HG02623 (cell line): ENCODE results near the gene TTC34.
"Not testable (repeated sequence)": the region's sequence is repeated elsewhere in the genome, so short reads cannot be mapped to it uniquely, and the experiment has no call there.

Experiments used
- ATAC-seq: cut with Tn5 transposase; IDR thresholded peaks from one replicate; pipeline ENCODE4 v1.9.1; 2021; ENCODE audit warnings: moderate library complexity; ENCODE audit not compliant: unreplicated experiment

TTC34 gene

DNA sequence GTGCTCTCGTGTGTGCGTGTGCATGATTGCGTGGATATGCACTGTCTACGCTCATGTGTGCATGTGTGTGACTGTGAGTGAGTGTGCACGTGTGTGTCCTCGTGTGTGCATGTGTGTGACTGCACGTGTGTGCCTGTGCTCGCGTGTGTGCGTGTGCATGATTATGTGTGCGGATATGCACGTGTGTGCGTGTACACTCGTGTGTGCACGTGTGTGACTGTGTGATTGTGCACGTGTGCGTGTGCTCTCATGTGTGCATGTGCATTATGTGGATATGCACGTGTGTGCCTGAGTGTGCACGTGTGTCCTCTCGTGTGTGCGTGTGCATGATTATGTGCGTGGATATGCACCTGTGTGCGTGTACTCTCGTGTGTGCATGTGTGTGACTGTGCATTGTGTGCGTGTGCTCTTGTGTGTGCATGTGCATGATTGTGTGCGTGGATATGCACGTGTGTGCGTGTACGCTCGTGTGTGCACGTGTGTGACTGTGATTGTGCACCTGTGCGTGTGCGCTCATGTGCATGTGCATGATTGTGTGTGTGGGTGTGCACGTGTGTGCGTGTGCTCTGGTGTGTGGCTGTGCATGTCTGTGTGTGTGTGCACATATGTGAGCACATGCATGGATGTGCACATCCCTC lies 170.9 kb downstream of the TTC34 start:
- no peak for ATAC-seq

DNA sequence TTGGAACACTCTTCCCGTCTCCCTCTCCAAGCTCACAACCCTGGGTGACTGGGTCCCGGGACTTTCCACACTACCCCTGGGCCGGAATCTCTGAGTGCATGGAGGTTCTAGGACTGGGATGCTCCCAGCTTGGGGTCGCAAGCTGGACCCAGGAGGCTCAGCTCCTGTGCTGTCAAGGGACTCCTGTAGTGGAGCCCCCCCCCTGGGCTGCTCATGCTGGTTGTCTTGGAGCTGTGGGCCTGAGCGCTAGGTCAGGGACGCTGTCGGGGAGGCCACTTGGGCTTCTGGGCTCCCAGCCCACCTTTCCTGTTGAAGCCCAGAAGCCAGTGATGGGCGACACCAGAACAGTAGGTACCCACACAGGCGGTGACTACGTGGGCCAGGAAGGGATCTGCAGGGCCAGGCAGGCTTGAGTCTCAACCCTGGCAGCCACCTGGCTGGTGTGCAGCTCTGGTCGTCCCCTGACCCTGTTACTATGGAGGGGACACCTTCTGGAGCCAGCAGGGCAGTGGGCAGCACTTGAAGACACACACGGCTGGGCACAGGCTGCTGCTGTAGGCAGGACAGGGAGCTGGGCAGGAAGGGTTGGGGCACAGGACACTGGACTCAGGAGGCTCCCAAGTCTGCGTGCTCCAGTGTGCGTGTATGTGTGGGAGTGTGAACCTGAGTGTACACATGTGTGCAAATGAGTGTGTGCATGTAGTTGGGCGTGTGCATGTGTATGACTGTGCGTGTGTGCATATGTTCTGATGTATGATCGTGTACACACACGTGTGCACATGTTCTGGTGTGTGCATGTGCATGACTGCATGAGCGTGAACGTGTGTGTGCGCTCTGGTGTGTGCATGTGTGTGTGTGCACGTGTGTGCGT lies 171.6 kb downstream of the TTC34 start:
- ATAC-seq = no peak

DNA sequence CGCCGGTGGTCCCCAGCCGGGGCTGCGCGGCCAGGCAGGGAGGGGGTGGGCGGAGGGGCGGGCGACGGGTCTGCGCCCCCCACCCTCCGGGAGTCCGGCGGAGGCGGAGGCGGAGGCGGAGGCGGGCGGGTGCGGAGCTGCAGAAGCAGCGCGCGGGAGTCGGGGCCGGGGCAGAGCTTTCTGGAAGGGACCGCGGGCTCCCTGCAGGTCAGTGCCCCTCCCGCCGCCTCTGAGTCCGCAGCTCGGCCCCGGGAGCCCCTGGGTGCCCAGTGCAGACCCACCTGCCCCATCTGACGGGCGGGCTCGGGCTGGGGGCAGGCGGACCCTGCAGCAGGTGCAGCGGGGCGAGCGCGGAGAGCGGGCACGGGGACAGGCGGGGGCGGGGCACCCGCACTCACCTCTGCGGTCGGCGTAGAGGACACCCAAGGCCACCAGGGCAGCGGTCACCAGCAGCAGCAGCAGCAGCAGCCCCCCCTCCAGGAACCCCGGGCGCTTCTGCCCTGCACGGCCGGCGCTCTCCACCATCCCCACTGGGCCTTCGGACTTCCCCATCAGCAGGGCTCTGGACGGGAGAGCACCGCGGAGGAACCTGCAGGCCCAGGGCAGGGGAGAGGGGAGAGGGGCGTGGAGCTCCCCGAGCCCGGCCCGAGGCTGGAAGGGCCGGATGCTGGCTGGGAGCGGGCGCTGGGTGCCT lies 172.4 kb downstream of the TTC34 start:
- no peak for ATAC-seq

DNA sequence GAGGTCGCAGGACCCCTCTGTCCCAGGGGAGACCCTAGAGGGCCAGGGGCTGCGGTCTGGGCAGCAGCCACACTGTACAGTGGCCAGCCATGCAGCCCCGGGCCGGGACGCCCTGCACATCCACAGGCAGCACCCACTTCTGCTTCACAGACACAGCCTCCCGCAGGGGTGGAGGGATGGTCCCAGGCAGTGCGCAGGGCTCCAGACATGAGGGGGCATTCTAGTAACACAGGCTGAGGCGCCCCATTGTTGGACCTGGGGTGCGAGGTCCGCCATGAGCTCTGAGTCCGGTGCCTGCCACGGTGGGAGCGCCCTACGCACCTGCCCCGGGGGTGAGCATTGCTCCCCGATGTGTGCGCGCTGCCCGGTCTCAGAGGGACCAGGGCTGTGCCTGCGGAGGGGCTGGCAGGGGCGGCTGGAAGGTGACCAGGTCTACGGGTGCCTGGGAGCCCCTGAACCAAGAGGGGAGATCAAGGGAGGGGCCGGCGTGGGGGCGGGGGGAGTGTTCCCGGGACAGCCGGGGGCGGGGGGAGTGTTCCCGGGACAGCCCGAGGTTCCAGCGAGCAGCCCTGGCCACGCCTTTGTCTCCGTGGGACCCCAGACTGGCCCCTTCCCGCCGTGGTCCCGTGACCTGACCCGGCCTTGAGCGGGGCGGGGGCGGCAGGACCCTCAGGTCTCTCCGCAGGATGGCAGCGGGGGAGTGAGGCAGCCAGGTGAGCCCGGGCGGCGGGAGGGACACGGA lies 173.1 kb downstream of the TTC34 start:
- no peak for ATAC-seq

DNA sequence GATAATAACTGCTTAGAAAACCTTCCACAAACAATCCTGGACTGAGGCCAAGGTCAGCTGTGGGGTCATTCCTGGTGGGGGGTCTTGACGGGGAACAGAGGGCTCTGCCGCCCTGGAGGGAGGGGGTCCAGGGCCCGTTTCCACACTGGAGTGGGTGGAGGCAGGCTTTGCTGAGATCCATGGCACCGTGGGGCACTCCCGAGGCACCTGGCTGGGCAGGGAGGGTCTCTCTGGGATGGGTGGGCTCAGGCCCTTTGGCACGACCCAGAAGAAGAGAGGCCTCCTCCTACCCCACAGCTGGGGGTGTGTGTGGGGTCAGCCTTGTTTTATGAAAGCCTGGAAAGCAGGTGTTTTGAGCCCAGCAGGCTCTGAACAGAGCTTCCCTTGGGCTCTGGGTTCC lies 173.7 kb downstream of the TTC34 start:
- ATAC-seq = no peak

DNA sequence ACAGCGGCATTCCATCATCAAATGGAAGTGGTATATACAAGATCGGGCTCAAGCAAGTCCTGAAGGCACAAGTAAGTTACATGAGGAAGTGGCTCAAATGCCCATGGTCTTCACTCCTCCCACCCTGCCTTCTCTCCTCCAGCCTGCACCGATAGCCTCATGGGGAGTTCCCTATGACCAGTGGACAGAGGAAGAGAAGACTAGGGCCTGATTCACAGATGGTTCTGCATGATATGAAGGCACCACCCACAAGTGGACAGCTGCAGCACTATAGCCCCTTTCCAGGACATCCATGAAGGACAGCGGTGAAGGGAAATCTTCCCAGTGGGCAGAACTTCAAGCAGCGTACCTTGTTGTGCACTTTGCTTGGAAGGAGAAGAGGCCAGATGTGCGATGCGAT lies 175.7 kb downstream of the TTC34 start:
- ATAC-seq = not testable (repeated sequence)

DNA sequence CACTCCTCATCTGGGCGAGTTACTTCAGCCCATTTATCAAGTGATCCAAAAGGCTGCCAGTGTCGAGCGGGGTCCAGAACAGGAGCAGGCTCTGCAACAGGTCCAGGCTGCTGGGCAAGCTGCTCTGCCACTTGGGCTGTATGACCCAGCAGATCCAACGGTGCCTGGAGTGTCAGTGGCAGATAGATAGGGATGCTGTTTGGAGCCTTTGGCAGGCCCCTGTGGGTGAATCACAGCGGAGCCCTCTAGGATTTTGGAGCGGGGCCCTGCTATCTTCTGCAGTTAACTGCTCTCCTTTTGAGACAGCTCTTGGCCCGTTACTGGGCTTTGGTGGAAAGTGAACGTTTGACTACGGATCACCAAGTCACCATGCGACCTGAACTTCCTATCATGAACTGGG lies 176.2 kb downstream of the TTC34 start:
- no peak for ATAC-seq

DNA sequence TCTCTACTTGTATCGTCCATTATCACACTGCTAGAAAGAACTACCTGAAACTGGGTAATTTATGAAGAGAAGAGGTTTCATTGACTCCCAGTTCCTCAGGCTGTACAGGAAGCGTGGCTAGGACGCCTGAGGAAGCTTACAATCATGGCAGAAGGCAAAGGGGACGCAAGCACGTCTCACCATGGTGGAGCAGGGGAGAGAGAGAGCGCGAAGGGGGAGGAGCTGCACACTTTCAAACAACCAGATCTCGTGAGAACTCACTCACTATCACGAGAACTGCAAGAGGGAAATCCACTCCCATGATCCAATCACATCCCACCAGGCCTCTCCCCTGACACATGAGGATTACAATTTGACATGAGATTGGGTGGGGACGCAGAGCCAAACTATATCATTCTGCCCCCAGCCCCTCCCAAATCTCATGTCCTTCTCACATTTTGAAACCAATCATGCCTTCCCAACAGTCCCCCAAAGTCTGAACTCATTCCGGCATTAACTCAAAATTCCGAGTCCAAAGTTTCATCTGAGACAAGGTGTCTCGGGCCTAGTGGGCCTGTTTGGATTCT lies 176.7 kb downstream of the TTC34 start:
- ATAC-seq = no peak

DNA sequence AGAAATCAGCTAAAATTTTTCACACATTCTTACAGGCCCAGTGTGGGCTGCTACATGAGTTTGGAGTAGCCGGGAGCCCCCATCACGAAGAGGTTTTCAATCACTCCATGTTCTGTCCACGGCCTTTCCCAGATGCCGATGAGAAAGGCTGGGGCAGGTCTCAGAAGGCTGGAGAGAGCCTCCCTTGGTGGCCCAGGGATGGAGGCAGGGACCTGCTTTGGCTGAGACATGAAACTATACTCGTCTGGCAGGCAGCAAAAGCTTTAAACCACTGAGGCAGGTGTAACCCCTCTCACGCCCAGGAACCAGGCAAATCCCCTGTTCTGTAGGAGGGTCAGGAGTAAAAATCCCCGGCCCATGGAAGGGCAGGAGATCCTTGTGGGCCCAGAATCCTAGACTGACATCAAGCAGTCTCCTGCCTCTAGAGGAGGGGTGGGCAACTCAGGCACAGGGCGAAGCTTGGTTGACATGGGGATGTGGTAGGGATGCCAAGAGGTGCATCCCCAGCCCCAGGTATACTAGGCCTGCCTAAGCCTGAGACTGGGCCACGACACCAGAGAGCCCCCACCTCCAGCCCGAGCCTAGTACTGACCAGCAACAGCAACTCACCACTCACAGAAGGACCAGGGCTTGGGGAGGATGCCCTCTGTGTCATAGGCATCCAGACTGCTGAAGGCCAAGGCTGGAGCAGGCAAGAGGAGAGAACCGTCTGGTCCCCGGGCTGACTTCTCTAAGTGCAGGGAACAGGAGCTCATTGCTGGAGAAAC lies 177.7 kb downstream of the TTC34 start:
- no peak for ATAC-seq

DNA sequence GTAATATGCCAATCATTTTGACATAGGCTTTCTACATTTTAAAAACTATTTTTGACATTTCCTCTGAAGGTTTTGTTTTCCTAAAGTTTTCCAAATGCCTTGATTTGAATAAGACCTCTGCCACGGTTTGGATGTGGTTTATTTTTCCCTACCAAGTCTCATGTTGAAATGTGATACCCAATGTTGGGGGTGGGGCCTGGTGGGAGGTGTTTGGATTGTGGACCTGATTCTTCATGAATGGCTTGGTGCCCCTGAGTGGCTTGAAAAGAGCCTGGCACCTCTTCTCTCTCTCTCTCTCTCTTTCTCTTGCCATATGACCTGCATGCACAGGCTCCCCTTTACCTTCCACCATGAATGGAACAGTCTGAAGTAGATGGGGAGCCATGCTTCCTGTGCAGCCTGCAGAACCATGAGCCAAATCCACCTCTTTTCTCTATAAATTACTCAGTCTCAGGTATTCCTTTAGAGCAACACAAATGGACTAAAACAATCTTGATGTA lies 183.5 kb downstream of the TTC34 start:
- no peak for ATAC-seq

DNA sequence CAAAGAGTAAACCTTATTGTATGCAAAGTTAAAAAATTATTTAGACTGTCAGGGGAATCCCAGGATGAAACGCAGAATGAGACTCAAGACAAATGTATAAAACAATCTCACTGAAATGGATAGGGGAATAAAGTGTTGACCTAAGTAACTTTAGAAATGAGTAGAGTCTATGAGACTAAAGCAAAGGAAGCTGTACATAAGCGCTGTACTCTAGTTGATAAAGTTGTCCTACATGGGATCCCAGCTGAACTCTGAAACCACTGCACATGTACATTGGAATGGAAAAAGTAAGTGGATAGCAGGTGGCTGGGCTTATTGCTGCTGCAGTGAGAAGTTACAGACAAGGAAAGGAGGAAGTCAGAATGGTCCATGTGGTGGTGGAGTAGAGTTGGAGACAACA lies 187.3 kb downstream of the TTC34 start:
- no peak for ATAC-seq

DNA sequence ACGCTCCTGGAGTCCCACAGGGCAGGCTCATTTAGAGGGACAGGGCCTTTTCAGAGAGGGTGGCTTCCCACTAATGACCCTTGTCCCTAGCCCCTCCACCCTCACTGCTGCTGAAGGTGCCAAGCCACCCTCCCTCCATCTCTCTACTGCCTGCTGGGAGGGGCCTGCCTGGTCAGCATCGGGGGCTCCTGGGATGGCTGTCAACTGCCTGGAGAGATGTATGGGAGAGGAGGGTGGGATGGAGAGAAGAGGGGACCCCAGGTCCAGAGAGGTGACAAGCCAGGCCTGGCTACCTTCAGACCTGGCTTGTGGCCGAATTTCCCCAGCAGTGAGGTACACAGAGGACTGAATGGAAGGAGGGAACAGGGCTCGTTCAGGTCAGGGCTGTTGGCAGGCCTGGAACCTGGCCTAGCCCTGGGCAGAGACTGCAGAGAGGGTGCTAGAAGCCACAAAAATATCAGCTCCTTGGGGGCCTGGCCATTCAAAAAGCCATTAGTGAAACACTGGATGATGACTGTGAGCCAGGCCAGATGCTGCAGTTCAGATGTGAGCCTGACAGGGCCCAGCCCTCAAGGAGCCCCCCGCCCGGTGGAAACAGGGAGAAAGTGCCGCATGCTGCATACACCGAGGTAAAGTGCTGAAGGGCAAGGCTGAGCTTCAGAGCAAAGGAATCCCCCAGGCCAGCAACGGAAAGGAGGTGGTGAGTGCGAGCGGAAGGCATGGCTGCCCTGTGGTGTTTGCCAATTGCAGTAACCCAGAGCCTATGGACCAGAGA lies 188.7 kb downstream of the TTC34 start:
- ATAC-seq = no peak

DNA sequence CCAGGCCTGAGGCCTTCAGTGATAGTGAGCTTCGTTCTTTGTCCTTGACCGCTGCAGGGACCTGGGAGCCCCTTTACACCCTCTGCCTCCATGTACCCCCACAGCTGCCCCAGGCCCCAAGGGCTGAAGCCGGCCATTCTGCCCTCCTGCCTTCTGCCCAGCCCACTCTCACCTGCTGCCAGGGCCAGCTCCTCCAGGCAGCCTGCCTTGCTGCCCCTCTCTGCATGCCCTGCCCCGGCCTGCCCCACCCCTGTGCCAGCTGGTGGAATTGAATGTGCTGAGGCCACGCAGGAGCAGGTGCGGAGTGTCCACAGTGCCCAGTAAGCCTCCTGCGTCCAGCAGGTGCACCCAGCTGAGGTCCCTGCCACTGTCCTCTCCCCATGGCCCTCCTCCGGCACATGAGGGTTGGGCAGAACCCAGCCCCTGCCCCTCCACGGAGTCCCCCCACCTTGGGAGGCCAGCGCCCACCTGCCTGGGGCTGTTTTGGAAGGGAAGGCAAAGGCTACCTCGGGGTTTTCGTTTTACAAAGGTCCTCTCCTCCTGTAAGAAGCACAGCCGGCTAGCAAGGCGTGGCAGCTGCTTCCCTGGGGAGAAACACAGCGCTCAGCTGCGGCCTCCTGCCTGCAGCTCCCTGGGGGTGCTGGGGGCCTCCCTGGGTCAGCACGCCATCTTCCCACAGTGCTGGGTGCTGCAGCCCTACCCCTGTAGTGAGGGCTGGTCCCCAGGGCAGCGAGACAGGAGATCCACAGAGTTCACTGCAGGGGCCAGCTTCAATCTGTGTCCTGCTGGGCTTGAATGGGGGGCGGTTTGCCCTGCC lies 189.7 kb downstream of the TTC34 start:
- ATAC-seq = no peak

DNA sequence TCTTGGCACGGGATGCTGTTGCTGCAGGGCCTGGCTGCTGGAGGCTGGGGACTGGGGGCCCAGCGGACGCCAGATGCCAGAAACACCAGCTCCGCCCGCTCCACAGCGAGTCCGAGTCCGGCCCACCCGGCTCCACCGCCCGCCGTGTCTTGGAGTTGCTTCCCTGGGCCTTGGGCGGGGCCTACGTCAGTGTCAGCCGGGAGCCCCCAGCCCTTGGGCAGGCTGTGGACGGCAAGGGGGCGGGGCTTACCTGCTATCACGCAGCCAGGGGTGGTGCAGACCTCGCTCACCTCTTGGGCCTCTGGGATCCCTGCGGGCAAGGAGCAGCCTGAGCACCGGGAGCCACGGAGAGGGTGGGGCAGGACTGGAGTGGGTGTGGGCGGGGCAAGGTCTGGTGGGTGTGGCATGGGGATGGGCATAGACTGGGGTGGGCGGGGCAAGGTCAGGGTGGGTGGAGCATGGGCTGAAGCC lies 190.4 kb downstream of the TTC34 start:
- ATAC-seq = no peak

DNA sequence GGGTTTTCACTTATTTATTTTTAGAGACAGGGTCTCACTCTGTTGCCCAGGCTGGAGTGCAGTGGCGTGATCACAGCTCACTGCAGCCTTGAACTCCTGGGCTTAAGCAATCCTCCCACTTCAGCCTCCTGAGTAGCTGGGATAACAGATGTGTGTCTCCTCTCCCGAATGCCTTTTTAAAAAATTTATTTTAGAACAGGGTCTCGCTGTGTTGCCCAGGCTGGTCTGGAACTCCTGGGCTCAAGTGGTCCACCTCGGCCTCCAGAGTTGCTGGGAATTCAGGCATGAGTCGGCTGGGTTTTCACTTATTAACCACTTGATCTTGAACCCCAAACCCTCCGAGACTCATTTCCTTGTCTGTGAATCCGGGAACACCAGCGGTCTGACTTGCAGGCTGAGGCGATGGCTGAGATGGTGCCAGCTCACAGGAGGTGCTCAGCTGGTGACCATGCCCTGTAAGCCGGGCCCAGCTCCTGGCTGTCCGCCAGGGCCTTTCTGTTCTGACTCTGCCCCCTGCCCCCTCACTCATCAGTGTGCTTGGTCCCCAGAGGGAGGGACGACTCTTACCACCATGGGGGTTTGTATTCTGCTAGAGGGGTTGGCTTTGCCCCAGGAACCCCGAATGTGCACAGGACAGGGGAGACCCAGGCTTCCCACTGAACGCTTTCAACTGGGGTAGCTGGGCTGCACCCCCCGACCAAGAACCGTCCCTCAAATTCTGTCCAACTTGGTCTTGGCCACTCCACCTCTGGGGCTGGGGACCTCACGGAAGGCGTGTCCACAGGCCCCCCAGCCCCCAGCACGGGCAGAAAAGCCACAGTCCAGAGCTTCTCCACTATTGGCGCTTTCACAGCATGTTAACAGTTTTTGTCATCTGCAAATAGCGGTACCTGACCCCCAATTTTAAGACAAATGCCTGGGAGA lies 191.2 kb downstream of the TTC34 start:
- no peak for ATAC-seq

DNA sequence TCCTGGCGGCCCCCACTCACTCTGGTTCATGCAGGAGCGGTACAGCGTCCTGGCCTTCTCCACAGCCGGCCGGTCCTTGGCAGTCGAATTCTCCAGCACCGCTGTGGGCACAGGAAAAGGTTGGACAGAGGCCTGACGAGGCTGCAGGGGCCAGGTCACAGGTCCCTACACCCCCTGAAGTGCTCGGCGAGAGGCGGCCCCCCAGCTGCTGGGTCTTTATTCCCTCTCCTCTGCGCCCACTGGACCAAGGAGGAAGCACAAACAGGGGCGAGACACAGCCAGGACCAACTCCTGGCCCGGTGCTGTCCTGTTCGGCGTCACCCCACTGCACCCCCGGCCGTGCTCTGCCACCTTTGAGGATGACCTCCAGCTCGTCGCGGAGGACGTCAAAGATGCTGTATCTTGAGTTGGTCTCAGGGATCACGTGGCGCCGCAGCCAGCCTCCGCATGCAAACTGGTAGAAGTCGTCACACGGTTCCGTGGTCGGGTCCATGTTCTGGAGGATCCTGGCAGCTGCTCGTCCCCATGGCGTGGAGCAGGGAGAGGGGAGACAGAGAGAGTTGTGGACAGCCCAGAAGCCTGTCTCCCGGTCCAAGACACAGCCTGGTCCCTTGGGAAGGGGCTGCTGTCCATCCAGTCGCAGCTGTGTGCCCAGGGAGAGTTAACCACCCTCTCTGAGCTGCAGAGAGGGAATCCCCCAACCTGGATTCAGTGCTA lies 192.0 kb downstream of the TTC34 start:
- ATAC-seq = no peak
